ENCODE results near the gene ANKRD63.

GRCh38 chr15:40306371-40306770, 23.5 kb upstream of the ANKRD63 start:
- TF ChIP-seq, protein P1, sequence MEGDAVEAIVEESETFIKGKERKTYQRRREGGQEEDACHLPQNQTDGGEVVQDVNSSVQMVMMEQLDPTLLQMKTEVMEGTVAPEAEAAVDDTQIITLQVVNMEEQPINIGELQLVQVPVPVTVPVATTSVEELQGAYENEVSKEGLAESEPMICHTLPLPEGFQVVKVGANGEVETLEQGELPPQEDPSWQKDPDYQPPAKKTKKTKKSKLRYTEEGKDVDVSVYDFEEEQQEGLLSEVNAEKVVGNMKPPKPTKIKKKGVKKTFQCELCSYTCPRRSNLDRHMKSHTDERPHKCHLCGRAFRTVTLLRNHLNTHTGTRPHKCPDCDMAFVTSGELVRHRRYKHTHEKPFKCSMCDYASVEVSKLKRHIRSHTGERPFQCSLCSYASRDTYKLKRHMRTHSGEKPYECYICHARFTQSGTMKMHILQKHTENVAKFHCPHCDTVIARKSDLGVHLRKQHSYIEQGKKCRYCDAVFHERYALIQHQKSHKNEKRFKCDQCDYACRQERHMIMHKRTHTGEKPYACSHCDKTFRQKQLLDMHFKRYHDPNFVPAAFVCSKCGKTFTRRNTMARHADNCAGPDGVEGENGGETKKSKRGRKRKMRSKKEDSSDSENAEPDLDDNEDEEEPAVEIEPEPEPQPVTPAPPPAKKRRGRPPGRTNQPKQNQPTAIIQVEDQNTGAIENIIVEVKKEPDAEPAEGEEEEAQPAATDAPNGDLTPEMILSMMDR (conservative IDR thresholded peaks at IDR 0.05; ENCODE audit: low read depth, low read length) = no peak
- TF ChIP-seq EZH2 (IDR thresholded peaks at IDR 0.05; ENCODE audit: low read length, unreplicated experiment) (no peak), EZH2phosphoT487 (IDR thresholded peaks at IDR 0.05; ENCODE audit: borderline replicate concordance, low read length) (no peak)
